NCI-H2227 treated with DMSO at 0.1 percent for 48 hours (cell line): Measurements from ENCODE around the gene CUBN.

Experiments
- DNase-seq: peaks from one replicate; lab custom pipeline; 2025; lab: John Stamatoyannopoulos, UW

The CUBN gene

DNA sequence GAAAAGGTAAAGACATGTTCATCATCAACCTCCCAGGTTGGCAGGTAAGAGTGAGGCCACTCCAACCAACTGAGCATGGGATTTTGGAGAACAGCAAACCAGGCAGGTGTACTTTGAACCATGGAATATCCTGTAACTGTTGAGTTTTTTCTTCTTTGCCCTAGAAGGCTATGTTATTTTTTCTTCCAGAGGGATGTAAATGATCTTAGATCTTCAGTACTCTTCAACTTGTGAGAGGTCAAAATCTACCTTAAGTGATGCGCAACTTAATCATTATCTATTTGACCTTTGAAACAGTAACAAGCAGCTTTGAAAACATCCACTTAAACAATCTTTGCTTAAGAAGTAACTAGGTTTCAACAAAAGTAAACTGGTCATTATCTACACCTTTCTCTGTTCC is at the start of gene CUBN:
Gene CUBN, minus strand, starts transcription at position 71 of the 400 bp plus-strand sequence. Its CDS starts 46 bp downstream, at position 25.
- no peak for DNase-seq

DNA sequence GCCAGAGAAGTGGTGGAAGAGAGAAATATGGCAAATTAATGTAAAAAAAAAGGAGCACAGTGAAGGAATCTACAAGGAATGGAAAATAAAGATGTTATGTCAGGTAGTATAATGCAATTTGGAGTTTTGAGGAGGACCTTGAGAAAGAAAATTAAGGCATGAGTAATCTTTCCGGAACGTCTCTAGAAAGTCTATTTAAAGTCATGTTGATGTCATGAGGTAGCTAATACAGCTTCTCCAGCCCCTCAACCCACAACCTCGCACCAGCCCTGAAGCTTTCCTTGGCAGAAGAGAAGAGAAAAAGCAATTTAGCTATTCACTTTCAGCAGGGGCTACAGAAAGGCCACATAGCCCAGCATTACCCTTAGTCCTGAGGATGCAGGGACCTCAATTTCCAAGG is 49.4 kb upstream of the CUBN start:
- no peak for DNase-seq

DNA sequence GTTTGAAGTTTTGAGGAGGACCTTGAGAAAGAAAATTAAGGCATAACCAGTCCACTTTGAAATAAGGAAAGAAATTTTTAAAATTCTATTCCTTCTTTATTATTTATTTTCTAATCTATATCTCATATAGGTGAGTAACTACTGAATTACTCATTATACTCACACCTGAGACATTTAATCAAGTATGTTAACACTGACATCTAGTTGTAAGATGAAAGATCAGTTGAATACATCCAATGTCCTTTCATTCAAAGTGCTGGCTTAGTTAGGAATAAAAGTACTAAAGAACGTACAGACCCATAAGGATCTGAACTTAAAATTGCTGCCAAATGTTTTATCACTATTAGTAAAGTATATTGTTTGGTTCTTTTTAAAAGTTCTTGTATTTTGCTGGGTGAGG is 48.4 kb upstream of the CUBN start:
- no peak for DNase-seq

DNA sequence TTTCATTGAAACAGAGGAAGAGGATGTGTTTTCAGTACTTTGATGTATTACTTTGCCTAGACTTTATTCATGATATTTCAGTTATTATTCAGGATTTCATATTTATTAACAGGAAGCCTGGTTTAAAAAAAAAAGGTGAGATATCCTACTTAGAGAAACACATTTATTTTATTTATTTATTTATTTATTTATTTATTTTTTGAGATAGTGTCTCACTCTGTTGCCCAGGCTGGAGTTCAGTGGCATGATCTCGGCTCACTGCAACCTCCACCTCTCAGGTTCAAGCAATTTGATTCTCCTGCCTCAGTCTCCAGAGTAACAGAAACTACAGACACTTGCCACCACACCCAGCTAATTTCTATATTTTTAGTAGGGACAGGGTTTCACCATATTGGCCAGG is 47.4 kb upstream of the CUBN start:
- DNase-seq, result no peak

DNA sequence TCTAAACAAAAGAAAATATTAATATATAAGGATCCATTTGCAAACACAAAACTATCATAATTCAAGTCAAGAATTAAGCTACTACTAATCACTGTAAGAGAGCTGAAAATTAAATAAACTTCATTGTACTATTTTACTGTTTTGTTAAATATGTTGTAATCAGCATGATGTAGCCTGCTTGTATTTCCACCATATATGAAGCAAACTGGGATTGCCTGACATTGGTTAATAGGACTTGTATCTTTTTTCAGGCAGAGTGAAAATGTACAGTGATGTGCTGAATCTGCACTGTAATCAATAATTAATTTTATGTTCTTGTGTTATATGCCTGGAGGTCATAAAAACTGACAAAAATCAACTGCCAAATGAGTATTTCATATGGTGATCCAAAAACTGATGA is 46.5 kb upstream of the CUBN start:
- DNase-seq, result no peak

DNA sequence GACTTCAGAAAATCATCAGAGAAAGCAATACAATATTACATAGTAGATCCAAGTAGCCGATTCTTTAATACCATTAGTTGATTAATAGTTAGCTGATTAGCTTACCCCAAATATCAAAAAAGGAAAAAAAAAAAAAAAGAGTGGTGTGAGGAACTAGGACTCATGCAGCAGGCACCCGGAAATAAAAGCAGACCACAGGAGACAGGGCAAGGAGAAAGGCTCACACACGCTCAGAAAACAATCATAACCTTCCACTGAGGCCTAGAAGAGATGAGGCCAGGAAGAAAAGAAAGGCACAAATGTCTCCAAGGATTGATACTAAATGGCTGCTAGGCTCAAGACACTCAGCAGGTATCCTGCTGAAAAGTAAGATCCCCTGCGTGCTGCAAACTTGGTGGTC is 45.9 kb upstream of the CUBN start:
- no peak for DNase-seq

DNA sequence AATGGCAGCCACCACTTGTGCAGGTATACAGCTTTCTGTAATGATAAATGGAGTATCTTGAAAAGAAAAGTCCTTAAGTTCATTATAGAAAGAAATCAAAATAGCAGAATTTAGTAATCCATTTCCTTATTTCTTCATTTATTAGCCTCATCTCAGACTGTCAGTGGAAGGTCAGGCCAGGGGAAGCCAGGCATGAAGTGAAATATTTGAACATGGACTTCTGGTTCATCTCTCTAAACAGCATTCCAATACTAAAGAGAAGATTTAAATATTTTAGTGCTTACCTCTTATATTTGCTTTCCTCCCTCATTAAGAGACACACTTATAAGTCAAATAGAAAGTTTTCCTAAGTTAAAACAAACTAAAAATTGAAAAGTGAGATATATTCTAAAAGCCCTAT is 45.0 kb upstream of the CUBN start:
- DNase-seq, result no peak

DNA sequence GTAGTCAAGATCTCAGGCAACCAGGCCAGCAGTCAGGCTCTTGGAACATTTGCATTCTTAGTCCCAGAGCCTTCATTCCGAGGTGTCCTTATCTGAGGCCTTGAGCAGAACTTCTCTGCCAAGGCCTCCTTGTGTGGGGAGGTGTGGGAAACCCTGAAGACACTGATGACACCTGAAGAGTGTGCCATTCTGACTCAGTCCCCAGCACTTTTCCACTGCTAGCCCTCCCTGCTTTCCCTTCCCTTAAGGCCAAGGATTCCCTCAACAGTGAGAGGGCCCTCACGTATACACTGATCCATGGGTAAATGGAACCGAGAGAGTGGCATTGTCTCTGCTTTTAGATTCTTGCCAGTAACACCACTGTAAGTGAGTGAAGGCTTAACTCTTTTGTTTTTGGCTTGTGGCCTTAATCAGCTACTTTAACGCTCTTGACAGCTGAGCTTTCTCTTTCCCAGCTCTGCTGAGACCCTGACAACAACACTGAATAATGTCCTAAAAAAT is 41.6 kb upstream of the CUBN start:
- DNase-seq, result no peak

DNA sequence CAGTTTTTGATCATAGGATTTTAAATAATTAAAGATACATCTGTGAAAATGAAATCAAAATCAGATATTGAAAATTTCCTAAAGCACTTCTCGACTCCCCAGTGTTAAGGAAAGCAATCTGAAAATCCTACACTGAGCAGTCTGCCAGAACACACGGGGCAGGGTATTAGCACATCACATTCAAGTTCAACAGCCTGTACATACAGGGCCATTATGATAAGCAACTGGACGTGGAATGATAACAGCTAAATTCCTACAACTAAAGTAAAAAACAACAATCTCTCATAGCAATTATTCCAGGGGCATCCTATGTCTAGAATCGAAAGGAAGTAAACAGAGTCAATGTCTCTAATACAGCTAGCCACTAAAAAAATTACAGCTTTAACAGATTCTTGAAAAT is 40.2 kb upstream of the CUBN start:
- no peak for DNase-seq

DNA sequence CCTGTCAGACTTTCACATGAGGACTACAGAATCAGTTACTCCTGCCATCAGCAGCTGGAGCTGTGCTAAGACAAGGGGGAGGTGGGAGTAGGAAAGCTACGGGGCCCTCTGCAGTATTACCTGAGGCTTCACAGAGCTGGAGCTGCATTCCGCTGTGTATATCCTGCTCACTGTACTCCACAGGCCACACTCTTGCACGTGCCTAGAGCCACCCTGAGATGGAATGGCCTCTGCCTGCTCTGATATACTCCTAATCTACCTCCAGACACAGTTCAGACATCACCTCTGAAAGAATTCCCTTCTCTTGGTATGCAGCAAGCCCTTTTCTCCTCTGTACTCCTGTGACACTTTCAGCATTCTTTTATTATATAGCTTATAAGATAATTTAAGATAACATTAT is 37.1 kb upstream of the CUBN start:
- no peak for DNase-seq

DNA sequence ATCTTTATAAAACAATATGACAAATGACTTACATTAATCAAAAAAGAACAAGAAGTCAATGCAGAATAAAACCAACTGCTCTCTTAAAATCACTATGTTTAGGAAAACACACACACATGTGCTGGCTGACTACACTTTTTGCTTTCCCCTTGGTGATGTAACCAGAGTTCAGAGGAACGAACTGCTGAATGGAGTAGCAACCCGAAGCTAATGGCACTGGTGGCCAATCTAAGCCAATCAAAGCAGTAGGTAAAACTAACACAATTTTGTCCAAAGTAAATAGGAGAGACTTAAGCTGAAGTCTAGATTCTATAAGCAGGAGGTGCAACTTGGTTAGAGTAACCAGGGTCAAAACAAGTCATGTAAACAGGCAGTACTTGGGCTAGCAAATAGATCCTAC is 33.2 kb upstream of the CUBN start:
- no peak for DNase-seq

DNA sequence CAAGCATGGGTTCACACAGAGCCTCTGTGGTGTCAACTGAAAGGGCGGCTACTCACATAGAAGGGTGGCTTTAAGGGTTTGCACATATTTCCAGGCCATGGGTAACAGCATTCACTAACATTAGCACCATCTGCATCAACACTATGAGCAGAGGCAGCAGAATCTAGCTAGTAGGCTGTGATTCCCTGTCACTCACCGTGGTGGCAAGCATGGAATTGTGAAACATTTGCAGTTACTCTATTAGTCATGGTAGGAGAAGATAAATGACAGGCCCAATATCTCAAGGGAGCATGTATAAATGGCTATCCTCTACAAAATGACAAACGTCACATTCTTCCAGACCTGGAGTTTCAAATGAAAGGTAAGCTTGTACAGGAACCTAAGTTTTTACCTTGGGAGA is 32.2 kb upstream of the CUBN start:
- DNase-seq, result no peak

DNA sequence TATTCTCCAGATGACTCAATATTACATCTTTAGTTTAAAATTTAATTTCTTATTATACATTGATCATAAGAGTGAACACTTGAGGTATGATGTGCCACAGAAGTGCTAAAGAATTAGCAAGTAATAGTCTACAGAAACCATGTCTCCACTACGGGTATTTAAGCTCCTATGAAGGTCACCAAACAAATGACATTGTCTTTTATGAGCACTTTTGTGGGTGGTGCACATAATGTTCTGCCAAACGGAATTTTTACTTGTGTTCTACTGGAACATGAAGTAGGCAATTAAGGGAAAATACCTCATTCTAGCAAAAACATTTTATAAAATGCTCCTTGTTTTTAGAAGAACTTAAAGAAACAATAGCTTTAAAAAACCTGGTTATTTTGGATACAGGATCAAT is 27.4 kb upstream of the CUBN start:
- no peak for DNase-seq

DNA sequence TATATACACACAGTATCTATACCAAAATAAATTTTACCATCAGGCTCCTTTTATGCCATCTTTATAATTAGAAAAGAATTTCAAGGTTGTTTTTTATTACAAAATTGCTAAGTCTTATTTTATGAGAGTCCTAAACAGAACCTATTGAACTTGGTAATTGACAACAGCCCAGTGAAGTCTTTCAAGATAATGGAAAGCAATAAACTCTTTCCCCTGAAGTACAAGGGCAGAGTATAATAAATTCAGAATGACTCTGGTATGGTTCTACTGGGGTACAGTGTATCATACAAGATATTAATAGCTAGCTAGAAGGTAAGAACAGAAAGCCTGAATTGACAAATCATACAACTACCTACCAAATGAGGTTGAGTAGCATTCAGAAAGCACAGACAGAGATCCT is 26.2 kb upstream of the CUBN start:
- no peak for DNase-seq

DNA sequence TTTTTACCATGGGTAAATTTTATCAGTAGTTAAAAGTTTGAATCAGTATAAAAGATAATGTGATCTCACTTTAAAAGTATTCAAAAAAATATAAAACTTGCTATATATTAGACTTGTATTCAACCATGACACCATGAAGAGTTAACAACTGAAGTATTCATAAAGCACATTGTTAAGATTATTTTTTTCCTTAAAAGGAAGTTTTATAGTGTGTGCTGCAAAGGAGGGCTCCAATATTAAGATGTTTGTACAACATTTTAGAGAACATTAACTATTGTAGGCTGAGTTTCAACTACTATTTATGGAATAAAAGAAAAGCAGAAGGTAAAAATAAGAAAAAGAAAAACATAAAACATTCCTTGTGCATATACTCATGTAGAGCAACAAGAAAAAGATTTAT is 24.5 kb upstream of the CUBN start:
- DNase-seq, result no peak

DNA sequence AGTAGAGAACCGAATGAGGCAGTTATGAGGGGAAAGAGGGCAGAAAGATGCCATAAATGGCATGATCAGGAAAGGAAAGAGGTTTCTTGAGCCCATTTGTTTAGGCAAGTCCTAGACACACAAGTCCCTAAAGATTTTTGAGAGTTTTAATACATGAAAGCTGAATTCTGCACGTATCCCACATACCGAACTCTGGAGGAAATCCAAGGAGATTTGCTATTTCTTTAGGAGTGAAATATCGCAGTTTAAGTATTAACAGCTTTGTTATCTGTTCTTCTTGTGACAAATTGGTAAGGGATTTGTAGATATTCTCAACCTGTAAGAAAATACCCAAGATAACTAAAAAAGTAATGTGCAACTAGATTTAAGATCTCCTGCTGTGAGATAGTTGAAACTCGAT is 23.7 kb upstream of the CUBN start:
- DNase-seq, result no peak

DNA sequence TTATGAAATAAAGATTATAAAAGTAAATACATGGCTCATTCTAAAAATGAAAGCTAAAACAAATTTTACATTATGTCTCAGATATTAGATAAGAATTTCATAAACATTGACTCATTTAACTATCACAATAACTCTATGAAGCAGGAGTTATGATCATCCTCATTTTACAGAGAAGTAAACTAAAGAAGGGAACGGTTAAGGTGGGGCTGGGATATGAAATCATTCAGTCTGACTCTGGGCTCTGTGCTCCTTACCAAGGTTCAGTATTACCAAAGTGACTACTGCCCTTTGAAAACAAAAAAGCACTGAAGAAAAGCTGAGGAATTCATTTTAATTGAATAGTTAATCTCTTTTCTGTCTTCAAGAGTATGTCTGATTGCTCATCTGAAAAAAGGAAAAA is 22.1 kb upstream of the CUBN start:
- DNase-seq, result no peak

DNA sequence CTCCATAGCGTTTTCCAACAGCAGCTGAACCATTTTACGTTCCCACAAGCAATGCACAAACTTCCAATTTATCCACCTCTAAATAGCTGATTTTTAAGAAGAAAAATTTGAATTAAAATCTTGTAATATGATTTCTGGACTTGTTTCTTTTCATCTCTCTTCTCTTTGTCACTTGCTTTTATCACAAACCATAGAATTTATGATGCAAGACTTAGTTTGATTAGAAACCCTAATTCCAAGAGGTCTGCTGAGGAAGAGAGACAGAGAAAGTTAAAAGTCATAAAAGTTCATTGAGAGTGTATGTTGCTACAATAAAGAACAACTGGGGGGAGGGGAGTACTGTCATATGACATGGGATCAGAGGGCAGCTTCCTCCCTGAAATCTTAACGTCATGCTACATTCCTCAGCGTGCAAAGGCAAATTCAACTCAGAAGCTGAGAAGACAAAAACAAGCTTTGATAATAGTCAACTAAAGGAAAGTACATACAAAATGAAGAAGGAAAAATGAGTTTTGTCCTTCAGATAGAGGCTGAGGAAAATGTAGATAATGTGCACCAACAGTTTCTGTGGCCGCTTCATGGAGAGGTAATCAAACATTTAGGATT is 18.4 kb upstream of the CUBN start:
- DNase-seq, result no peak

DNA sequence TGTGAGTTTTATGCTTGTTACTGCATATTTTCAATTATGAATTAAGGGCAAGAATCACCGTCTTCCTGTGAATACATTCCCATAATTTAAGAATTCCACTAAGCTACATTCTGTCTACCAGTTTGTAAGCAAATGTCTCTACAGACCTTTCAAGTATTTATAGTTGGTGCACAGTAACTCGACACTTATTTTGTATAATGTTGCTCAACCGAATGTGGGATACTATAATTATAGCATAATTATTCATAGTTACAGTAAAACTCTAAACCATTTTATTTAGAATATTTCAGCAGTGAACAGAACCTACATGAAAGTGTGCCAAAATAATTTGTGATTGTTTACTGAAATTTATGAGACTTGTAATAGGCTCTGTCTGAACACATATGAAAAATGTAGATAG is 17.3 kb upstream of the CUBN start:
- DNase-seq, result no peak

DNA sequence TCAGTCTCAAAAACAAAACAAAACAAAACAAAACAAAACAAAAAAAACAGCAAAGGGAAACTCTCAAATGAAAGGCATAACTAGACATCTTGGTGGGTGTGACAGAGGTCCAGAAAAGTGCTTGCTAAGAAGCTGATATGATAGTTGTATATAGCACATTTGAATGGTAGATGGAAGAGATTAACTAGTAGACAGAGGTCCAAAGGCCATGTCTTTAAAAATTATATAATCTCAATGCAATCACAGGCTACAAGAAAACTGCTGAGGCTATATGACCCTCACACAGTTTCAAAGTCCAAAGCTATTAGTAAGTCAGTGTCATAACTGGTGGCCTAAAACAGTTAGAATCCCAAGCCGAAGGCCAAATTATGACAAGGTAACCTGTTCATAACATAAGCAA is 15.6 kb upstream of the CUBN start:
- DNase-seq, result no peak

DNA sequence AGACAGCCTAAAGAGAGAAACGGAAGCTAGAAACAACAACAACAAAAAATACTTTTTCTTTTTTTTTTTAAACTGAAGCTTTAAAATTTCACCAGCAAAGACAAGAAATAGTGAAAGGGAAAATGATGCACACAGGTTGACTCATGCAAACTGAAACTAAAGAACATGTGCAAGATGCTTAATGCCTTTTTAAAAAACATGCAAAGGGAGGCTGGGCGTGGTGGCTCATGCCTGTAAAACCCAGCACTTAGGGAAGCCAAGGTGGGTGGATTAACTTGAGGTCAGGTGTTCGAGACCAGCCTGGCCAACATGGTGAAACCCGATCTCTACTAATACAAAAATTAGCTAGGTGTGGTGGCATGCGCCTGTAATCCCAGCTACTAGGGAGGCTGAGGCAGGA is 15.1 kb upstream of the CUBN start:
- no peak for DNase-seq

DNA sequence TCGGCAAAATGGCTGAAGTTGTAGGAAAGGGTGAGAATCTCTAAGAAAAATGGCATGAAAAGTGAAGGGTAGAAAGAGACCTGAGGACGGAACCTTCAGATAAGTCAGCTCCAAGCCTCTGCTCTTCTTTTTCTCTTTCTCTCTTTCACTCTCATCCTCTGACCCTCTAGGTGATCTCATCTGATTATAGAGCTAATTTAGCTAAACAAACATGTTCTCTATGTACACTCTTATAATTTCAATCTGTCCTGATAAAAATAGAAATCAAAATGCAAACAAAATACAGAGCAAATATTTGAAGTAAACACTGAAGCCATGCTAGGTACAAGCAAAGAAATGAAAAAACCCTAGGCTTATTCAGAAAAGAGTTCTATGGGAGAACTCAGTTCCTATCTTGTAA is 14.4 kb upstream of the CUBN start:
- no peak for DNase-seq

DNA sequence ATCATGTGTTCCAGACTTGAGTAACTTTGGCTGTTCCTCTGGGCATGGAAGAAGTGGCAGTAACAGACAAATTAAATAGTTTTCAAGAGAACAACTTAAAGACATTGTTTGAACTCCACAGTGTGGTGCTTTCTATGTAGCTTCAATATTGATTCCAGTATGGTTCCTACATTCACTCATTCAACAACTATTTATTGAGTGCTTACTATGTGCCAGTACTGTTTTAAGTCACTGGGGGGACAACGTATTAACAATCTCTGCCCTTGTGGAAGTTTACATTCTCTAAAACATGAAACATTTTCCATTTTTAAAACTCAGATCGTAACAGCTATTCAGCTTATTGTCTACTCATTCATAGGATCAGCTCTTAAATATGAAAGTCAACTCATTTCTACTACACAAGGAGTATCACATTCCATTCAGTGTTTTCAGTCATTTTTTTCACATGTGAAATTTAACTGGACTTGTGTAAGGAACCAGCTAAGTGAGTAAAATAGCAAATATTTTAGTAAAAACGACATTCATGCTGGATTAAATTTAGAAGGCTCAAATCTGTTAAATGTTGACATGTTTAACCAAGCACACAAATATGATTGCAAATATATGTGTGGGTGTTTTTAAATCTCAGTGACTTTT is 13.6 kb upstream of the CUBN start:
- DNase-seq, result no peak

DNA sequence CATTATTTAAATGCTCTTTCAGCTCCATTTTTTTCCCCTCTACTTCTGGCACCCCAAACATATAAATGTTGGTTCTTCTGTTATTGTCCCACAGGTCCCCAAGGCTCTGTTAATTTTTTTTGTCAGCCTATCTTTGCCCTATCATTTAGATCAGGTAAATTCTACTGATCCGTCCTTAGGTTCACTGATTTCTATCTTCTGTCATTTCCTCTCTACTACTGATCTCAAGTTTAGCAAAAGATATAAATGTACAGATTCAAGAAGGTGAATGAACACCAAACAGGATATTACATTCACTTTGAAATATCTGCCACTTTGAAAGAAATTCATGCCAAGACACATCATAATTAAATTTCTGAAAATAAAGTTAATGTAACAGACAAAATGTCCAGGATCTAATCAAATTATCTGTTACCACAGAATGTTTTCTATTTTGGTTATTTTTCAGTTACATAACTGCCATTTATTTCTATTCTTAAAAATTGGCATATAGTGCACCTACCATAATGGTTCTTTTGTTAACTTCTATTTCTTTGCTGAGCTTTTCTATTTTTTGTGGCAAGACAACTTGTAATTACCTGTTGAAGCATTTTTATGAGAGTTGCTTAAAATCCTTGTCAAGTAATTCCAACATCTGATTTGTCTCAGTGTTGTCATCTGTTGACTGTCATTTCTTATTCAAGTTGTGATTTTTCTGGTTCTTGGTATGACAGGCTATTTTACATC is 12.1 kb upstream of the CUBN start:
- DNase-seq, result no peak
